NCI-H1105 (cell line): Measurements from ENCODE around the gene IL1RAP.
"Not testable (repeated sequence)": the region's sequence is repeated elsewhere in the genome, so short reads cannot be mapped to it uniquely, and the experiment has no call there.

ENCODE experiments used
- DNase-seq: peaks from one replicate; lab custom pipeline; 2025; lab: John Stamatoyannopoulos, UW

Gene IL1RAP

GRCh38 chr3:190506271-190506670 is 7.6 kb upstream of the IL1RAP start:
- no peak for DNase-seq

- DNase-seq = no peak
Measured at GRCh38 chr3:190512666-190513065, 1.2 kb upstream of the IL1RAP start.

GRCh38 chr3:190514413-190515153 is 698 bp downstream of the IL1RAP start:
- DNase-seq = no peak

- DNase-seq = no peak
Measured at GRCh38 chr3:190516416-190516815, 2.5 kb downstream of the IL1RAP start.

GRCh38 chr3:190517687-190518086 is 3.8 kb downstream of the IL1RAP start:
- DNase-seq = no peak

- DNase-seq = not testable (repeated sequence)
Measured at GRCh38 chr3:190518531-190518930, 4.6 kb downstream of the IL1RAP start.

- DNase-seq = no peak
Measured at GRCh38 chr3:190519886-190520285, 6.0 kb downstream of the IL1RAP start.

GRCh38 chr3:190521998-190522397 is 8.1 kb downstream of the IL1RAP start:
- no peak for DNase-seq

- no peak for DNase-seq
Measured at GRCh38 chr3:190522621-190523222, 8.8 kb downstream of the IL1RAP start.

- DNase-seq = no peak
Measured at GRCh38 chr3:190524942-190525341, 11.1 kb downstream of the IL1RAP start.

- DNase-seq = no peak
Measured at GRCh38 chr3:190525634-190526033, 11.7 kb downstream of the IL1RAP start.

- DNase-seq = no peak
Measured at GRCh38 chr3:190526787-190527762, 13.2 kb downstream of the IL1RAP start.

GRCh38 chr3:190528706-190529105 is 14.8 kb downstream of the IL1RAP start:
- no peak for DNase-seq

GRCh38 chr3:190531406-190531805 is 17.5 kb downstream of the IL1RAP start:
- no peak for DNase-seq

GRCh38 chr3:190532731-190533203 is 18.9 kb downstream of the IL1RAP start:
- DNase-seq = no peak

- no peak for DNase-seq
Measured at GRCh38 chr3:190533511-190534281, 19.8 kb downstream of the IL1RAP start.

- DNase-seq = no peak
Measured at GRCh38 chr3:190534386-190534785, 20.5 kb downstream of the IL1RAP start.

- no peak for DNase-seq
Measured at GRCh38 chr3:190534986-190535385, 21.1 kb downstream of the IL1RAP start.

GRCh38 chr3:190537146-190537545 is 23.3 kb downstream of the IL1RAP start:
- DNase-seq = no peak

GRCh38 chr3:190538288-190538687 is 24.4 kb downstream of the IL1RAP start:
- no peak for DNase-seq

- no peak for DNase-seq
Measured at GRCh38 chr3:190539526-190539925, 25.6 kb downstream of the IL1RAP start.

- no peak for DNase-seq
Measured at GRCh38 chr3:190541008-190541407, 27.1 kb downstream of the IL1RAP start.
